Endothelial cell of umbilical vein (primary cell): ENCODE measurements around the gene ACAP2.

Experiments
- EZH2 ChIP-seq: IDR thresholded peaks from 2 replicates; pipeline ENCODE4 v1.6.1; 2012; ENCODE audit warnings: borderline replicate concordance, low read depth, mild to moderate bottlenecking, moderate library complexity, low read length, inconsistent platforms; ENCODE audit not compliant: severe bottlenecking
- POLR2AphosphoS5 ChIP-seq: IDR thresholded peaks from 2 replicates; pipeline ENCODE4 v1.6.1; 2012; ENCODE audit warnings: low read depth, mild to moderate bottlenecking, control low read depth, low read length, moderate library complexity; ENCODE audit not compliant: insufficient read depth
- TF ChIP-seq, protein P1 (sequence below), 2 donors: IDR thresholded peaks; 1 replicate in 1 of 2; 2 replicates in 1 of 2; pipeline ENCODE4 v1.5.1; 2011; ENCODE audit warnings: low read length in 2 of 2, mild to moderate bottlenecking in 2 of 2, moderate library complexity in 2 of 2, control low read depth in 1 of 2, inconsistent platforms in 1 of 2, low read depth in 1 of 2; ENCODE audit not compliant: insufficient read depth in 1 of 2; ENCODE audit errors: extremely low read depth in 1 of 2

DNA sequence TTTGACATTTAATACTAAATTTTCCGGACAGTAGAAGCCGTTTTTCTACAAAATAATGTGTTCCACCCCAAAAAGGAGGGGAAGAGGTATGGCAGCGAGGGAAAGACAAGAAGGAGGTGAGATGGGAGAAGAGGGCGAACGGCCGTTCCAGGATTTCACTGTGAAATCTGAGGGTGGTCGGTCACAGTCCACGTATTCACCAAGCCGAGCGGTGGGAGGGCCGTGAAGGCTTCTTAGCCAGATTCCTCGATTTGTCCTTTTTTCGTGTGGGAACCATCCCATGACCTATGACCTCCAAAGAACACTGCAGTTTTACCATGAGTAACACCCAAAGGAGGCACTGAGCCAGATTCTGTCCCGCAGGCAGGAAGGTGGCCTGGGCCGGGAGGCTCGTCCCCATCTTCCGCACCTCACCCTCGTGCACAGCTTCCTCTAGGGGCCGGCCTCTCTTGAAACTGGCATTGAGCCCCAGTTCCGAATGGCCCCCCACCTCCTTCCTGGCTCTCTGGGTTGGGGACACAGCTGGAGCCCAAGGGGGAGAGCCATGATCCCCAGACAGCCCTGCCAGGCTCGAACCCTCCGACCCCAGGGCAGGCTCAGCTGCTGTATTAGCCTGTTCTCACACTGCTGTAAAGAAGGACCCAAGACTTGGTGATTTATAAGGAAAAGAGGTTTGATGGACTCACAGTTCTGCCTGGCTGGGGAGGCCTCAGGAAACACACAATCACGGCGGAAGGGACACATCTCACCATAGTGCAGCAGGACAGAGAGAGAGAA, 195.5 kb downstream of the ACAP2 start:
- no peak for TF ChIP-seq POLR2AphosphoS5
- TF ChIP-seq EZH2, result no peak
- TF ChIP-seq, protein P1, sequence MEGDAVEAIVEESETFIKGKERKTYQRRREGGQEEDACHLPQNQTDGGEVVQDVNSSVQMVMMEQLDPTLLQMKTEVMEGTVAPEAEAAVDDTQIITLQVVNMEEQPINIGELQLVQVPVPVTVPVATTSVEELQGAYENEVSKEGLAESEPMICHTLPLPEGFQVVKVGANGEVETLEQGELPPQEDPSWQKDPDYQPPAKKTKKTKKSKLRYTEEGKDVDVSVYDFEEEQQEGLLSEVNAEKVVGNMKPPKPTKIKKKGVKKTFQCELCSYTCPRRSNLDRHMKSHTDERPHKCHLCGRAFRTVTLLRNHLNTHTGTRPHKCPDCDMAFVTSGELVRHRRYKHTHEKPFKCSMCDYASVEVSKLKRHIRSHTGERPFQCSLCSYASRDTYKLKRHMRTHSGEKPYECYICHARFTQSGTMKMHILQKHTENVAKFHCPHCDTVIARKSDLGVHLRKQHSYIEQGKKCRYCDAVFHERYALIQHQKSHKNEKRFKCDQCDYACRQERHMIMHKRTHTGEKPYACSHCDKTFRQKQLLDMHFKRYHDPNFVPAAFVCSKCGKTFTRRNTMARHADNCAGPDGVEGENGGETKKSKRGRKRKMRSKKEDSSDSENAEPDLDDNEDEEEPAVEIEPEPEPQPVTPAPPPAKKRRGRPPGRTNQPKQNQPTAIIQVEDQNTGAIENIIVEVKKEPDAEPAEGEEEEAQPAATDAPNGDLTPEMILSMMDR (IDR thresholded peaks at IDR 0.05; ENCODE audit: extremely low read depth in 1 of 2, insufficient read depth in 1 of 2, low read depth in 1 of 2, low read length in 2 of 2), result no peak
